Central memory CD8-positive, alpha-beta T cell (primary cell): Measurements from ENCODE around the gene PDE6B.

Source experiments
- ATAC-seq: fragments of 150-1000 bp; cut with Tn5 transposase; replicated peaks from 2 replicates; pipeline ENCODE4 v1.10.0; 2022; ENCODE audit warnings: mild to moderate bottlenecking, moderate FRiP score, moderate number of reproducible peaks; ENCODE audit not compliant: poor library complexity, severe bottlenecking; ENCODE audit errors: extremely low read depth
- DNase-seq, 2 donors: peaks; one replicate each; pipeline ENCODE4 v3.0.0; 2021; ENCODE audit warnings: low spot score in 2 of 2
- H3K27ac Mint-ChIP-seq: one replicate; pipeline ENCODE4 v1.8.0; 2022; ENCODE audit warnings: low read depth, mild to moderate bottlenecking, moderate library complexity, mixed read lengths
- H3K27me3 Mint-ChIP-seq: one replicate; pipeline ENCODE4 v1.8.0; 2022; ENCODE audit warnings: mixed read lengths
- H3K36me3 Mint-ChIP-seq: one replicate; pipeline ENCODE4 v1.8.0; 2022; ENCODE audit warnings: mild to moderate bottlenecking, moderate library complexity, mixed read lengths; ENCODE audit not compliant: insufficient read depth
- H3K4me1 Mint-ChIP-seq: one replicate; pipeline ENCODE4 v1.8.0; 2022; ENCODE audit warnings: mixed read lengths
- H3K4me3 Mint-ChIP-seq: one replicate; pipeline ENCODE4 v1.8.0; 2022; ENCODE audit warnings: mild to moderate bottlenecking, moderate library complexity, mixed read lengths
- H3K9me3 Mint-ChIP-seq: one replicate; pipeline ENCODE4 v1.8.0; 2022; ENCODE audit warnings: mixed read lengths

The PDE6B gene

GRCh38 chr4:620851-621261, 4.5 kb upstream of the PDE6B start:
- H3K36me3 Mint-ChIP-seq, result peaks cover 1% of the 10 kb centered on the region
- DNase-seq (no peak), ATAC-seq (no peak)
- no peaks in the 10 kb centered on the region for H3K4me1 Mint-ChIP-seq
- no peaks in the 10 kb centered on the region for H3K9me3 Mint-ChIP-seq
- peaks cover 22% of the 10 kb centered on the region for H3K27me3 Mint-ChIP-seq
- H3K4me3 Mint-ChIP-seq, result no peak overlapping the region
- no peak overlapping the region for H3K27ac Mint-ChIP-seq

GRCh38 chr4:621296-622070, 3.9 kb upstream of the PDE6B start:
- Mint-ChIP-seq H3K27ac (no peak overlapping the region), H3K4me3 (no peak overlapping the region), H3K4me1 (no peaks in the 10 kb centered on the region), H3K9me3 (no peaks in the 10 kb centered on the region), H3K36me3 (peaks cover 1% of the 10 kb centered on the region), H3K27me3 (peaks cover 22% of the 10 kb centered on the region)
- DNase-seq (no peak), ATAC-seq (no peak)

GRCh38 chr4:622071-622995, 3.0 kb upstream of the PDE6B start:
- Mint-ChIP-seq H3K4me3 (no peak overlapping the region), H3K9me3 (no peaks in the 10 kb centered on the region), H3K4me1 (no peaks in the 10 kb centered on the region), H3K36me3 (peaks cover 1% of the 10 kb centered on the region), H3K27ac (no peak overlapping the region), H3K27me3 (peaks cover 22% of the 10 kb centered on the region)
- no peak for DNase-seq
- ATAC-seq, result no peak

- DNase-seq, result no peak
- Mint-ChIP-seq H3K4me1 (no peaks in the 10 kb centered on the region), H3K36me3 (no peaks in the 10 kb centered on the region), H3K9me3 (no peaks in the 10 kb centered on the region), H3K4me3 (no peak overlapping the region), H3K27ac (no peak overlapping the region), H3K27me3 (peaks cover 15% of the 10 kb centered on the region)
- ATAC-seq, result no peak
Measured at GRCh38 chr4:622996-623913, 2.1 kb upstream of the PDE6B start.

GRCh38 chr4:623914-624566, 1.3 kb upstream of the PDE6B start:
- no peaks in the 10 kb centered on the region for H3K4me1 Mint-ChIP-seq
- no peak for ATAC-seq
- H3K36me3 Mint-ChIP-seq, result no peaks in the 10 kb centered on the region
- H3K9me3 Mint-ChIP-seq, result no peaks in the 10 kb centered on the region
- H3K27ac Mint-ChIP-seq, result no peak overlapping the region
- peaks cover 15% of the 10 kb centered on the region for H3K27me3 Mint-ChIP-seq
- no peak overlapping the region for H3K4me3 Mint-ChIP-seq
- DNase-seq, result no peak

- DNase-seq, result no peak
- Mint-ChIP-seq H3K4me3 (no peak overlapping the region), H3K4me1 (no peaks in the 10 kb centered on the region), H3K9me3 (no peaks in the 10 kb centered on the region), H3K36me3 (no peaks in the 10 kb centered on the region), H3K27ac (no peak overlapping the region), H3K27me3 (peaks cover 11% of the 10 kb centered on the region)
- no peak for ATAC-seq
Measured at GRCh38 chr4:625631-626161, 323 bp downstream of the PDE6B start.

GRCh38 chr4:626201-627091, 1.1 kb downstream of the PDE6B start:
- Mint-ChIP-seq H3K27me3 (peaks cover 7% of the 10 kb centered on the region), H3K4me3 (no peak overlapping the region), H3K4me1 (no peaks in the 10 kb centered on the region), H3K36me3 (no peaks in the 10 kb centered on the region), H3K27ac (no peak overlapping the region), H3K9me3 (peaks cover 4% of the 10 kb centered on the region)
- no peak for ATAC-seq
- DNase-seq, result no peak

GRCh38 chr4:627347-628125, 2.2 kb downstream of the PDE6B start:
- H3K27me3 Mint-ChIP-seq, result peaks cover 7% of the 10 kb centered on the region
- no peak overlapping the region for H3K4me3 Mint-ChIP-seq
- ATAC-seq, result no peak
- H3K9me3 Mint-ChIP-seq, result peaks cover 12% of the 10 kb centered on the region
- DNase-seq, result no peak
- H3K27ac Mint-ChIP-seq, result no peak overlapping the region
- no peaks in the 10 kb centered on the region for H3K36me3 Mint-ChIP-seq
- no peaks in the 10 kb centered on the region for H3K4me1 Mint-ChIP-seq

GRCh38 chr4:628311-628741, 3.0 kb downstream of the PDE6B start:
- no peaks in the 10 kb centered on the region for H3K36me3 Mint-ChIP-seq
- H3K4me3 Mint-ChIP-seq, result no peak overlapping the region
- ATAC-seq (no peak), DNase-seq (no peak)
- peaks cover 12% of the 10 kb centered on the region for H3K9me3 Mint-ChIP-seq
- peaks cover 7% of the 10 kb centered on the region for H3K27me3 Mint-ChIP-seq
- H3K4me1 Mint-ChIP-seq, result no peaks in the 10 kb centered on the region
- H3K27ac Mint-ChIP-seq, result no peak overlapping the region

- H3K4me3 Mint-ChIP-seq, result no peak overlapping the region
- H3K9me3 Mint-ChIP-seq, result peaks cover 12% of the 10 kb centered on the region
- DNase-seq (no peak), ATAC-seq (no peak)
- peaks cover 2% of the 10 kb centered on the region for H3K36me3 Mint-ChIP-seq
- no peak overlapping the region for H3K27ac Mint-ChIP-seq
- H3K27me3 Mint-ChIP-seq, result peaks cover 7% of the 10 kb centered on the region
- no peaks in the 10 kb centered on the region for H3K4me1 Mint-ChIP-seq
Measured at GRCh38 chr4:628821-629635, 3.7 kb downstream of the PDE6B start.
